Mesenchymal stem cell (in vitro differentiated cells and primary cell): ENCODE data around the gene CACNA1C.

Experiments used
- DNase-seq: peaks from one replicate; pipeline ENCODE4 v3.0.0-alpha.2; 2013
- H2AFZ ChIP-seq: one replicate; pipeline ENCODE4 v1.6.1; 2013; ENCODE audit warnings: low read depth, mild to moderate bottlenecking, control low read depth, inconsistent platforms, low read length, moderate library complexity
- H2AK5ac ChIP-seq: 2 replicates; pipeline ENCODE4 v1.6.1; 2013; ENCODE audit warnings: low read length, moderate library complexity, mild to moderate bottlenecking, inconsistent platforms; ENCODE audit not compliant: severe bottlenecking
- H2BK120ac ChIP-seq: one replicate; pipeline ENCODE4 v1.6.1; 2013; ENCODE audit warnings: low read depth, mild to moderate bottlenecking, inconsistent platforms, low read length, moderate library complexity
- H2BK12ac ChIP-seq, 2 experiments: one replicate each; pipeline ENCODE4 v1.6.1; 2013; ENCODE audit warnings: inconsistent platforms in 2 of 2, low read length in 2 of 2, mild to moderate bottlenecking in 2 of 2, moderate library complexity in 2 of 2, control low read depth in 1 of 2
- H2BK15ac ChIP-seq: one replicate; pipeline ENCODE4 v1.6.1; 2013; ENCODE audit warnings: mild to moderate bottlenecking, low read depth, inconsistent platforms; ENCODE audit not compliant: poor library complexity, severe bottlenecking
- H2BK5ac ChIP-seq: 2 replicates; pipeline ENCODE4 v1.6.1; 2013; ENCODE audit warnings: low read depth, mild to moderate bottlenecking, low read length, control low read depth, inconsistent platforms; ENCODE audit not compliant: poor library complexity, severe bottlenecking
- H3K14ac ChIP-seq, 2 experiments: one replicate each; pipeline ENCODE4 v1.6.1; 2013; ENCODE audit warnings: inconsistent platforms in 2 of 2, low read length in 2 of 2, control low read depth in 1 of 2, mild to moderate bottlenecking in 1 of 2, moderate library complexity in 1 of 2
- H3K18ac ChIP-seq, 2 experiments: one replicate each; pipeline ENCODE4 v1.6.1; 2013; ENCODE audit warnings: inconsistent platforms in 2 of 2, low read length in 2 of 2, control low read depth in 1 of 2, low read depth in 1 of 2, mild to moderate bottlenecking in 1 of 2
- H3K23ac ChIP-seq, 2 experiments: one replicate each; pipeline ENCODE4 v1.6.1; 2013; ENCODE audit warnings: inconsistent platforms in 2 of 2, low read length in 2 of 2, mild to moderate bottlenecking in 2 of 2, moderate library complexity in 2 of 2, control low read depth in 1 of 2
- H3K27ac ChIP-seq: 2 replicates; pipeline ENCODE4 v1.5.1; 2013; ENCODE audit warnings: mild to moderate bottlenecking, moderate library complexity, low read length, control low read depth, inconsistent platforms; ENCODE audit not compliant: poor library complexity, severe bottlenecking
- H3K27me3 ChIP-seq, 2 experiments: 2 replicates each; pipeline versions ENCODE4 v1.6.1 to v1.7.0; 2013; ENCODE audit warnings: low read length in 2 of 2, mild to moderate bottlenecking in 2 of 2, moderate library complexity in 2 of 2, control low read depth in 1 of 2, inconsistent platforms in 1 of 2; ENCODE audit not compliant: control insufficient read depth in 1 of 2, insufficient read depth in 1 of 2
- H3K36me3 ChIP-seq, 2 experiments: 2 replicates each; pipeline versions ENCODE4 v1.6.1 to v1.7.0; 2013; ENCODE audit warnings: low read length in 2 of 2, control low read depth in 1 of 2, inconsistent platforms in 1 of 2, low read depth in 1 of 2, mild to moderate bottlenecking in 1 of 2; ENCODE audit not compliant: insufficient read depth in 2 of 2, control insufficient read depth in 1 of 2
- H3K4ac ChIP-seq, 2 experiments: one replicate each; pipeline ENCODE4 v1.6.1; 2013; ENCODE audit warnings: inconsistent platforms in 2 of 2, low read length in 2 of 2, mild to moderate bottlenecking in 2 of 2, moderate library complexity in 2 of 2, control low read depth in 1 of 2, low read depth in 1 of 2
- H3K4me1 ChIP-seq: 2 replicates; pipeline ENCODE4 v1.6.1; 2013; ENCODE audit warnings: low read depth, low read length, control low read depth; ENCODE audit not compliant: control insufficient read depth, insufficient read depth
- H3K4me2 ChIP-seq: 2 replicates; pipeline ENCODE4 v1.6.1; 2013; ENCODE audit warnings: low read length, mild to moderate bottlenecking, inconsistent platforms; ENCODE audit not compliant: poor library complexity, severe bottlenecking
- H3K4me3 ChIP-seq, 2 experiments: 2 replicates each; pipeline versions ENCODE4 v1.5.1 to v1.7.0; 2013; ENCODE audit warnings: low read length in 2 of 2, mild to moderate bottlenecking in 2 of 2, control low read depth in 1 of 2, low read depth in 1 of 2; ENCODE audit not compliant: insufficient read depth in 1 of 2
- H3K79me1 ChIP-seq: replicated peaks from 2 replicates; pipeline ENCODE4 v1.6.1; 2013; ENCODE audit warnings: mild to moderate bottlenecking, control low read depth, low read length, inconsistent platforms; ENCODE audit not compliant: poor library complexity, severe bottlenecking
- H3K9ac ChIP-seq: 2 replicates; pipeline ENCODE4 v1.7.0; 2013; ENCODE audit warnings: mild to moderate bottlenecking, low read length, moderate library complexity
- H3K9me3 ChIP-seq: 2 replicates; pipeline ENCODE4 v1.7.0; 2013; ENCODE audit warnings: mild to moderate bottlenecking, low read length; ENCODE audit not compliant: control insufficient read depth
- H4K8ac ChIP-seq: one replicate; pipeline ENCODE4 v1.6.1; 2013; ENCODE audit warnings: inconsistent platforms, mild to moderate bottlenecking, low read length, moderate library complexity
- H4K91ac ChIP-seq: one replicate; pipeline ENCODE4 v1.6.1; 2013; ENCODE audit warnings: mild to moderate bottlenecking, low read length, inconsistent platforms
- WGBS: methylation state at CpG from one replicate; pipeline ENCODE4 v1.1.7; 2013; ENCODE audit warnings: mixed read lengths; 5-methylcytosine and 5-hydroxymethylcytosine counted together

CACNA1C gene

GRCh38 chr12:2580821-2581220 is 528.0 kb downstream of the CACNA1C start:
- DNase-seq, result peak; percentile 86
- H3K27me3 ChIP-seq, result peaks cover 0 to 61% of the 10 kb centered on the region in 2 experiments
- no peak overlapping the region for H3K14ac ChIP-seq
- no peak overlapping the region for H2AK5ac ChIP-seq
- 17% methylated on average over 3 of the region's 3 CpGs for whole genome bisulfite sequencing
- H2BK15ac ChIP-seq, result no peak overlapping the region
- no peak overlapping the region for H2BK120ac ChIP-seq
- no peak overlapping the region for H3K4me3 ChIP-seq
- no peak overlapping the region for H3K4me2 ChIP-seq
- peaks cover 0 to 22% of the 10 kb centered on the region in 2 experiments for H3K36me3 ChIP-seq
- H2BK12ac ChIP-seq, result no peak overlapping the region
- peaks cover 5% of the 10 kb centered on the region for H3K4me1 ChIP-seq
- no peak overlapping the region for H3K4ac ChIP-seq
- no peak overlapping the region for H2AFZ ChIP-seq
- no peak overlapping the region for H3K18ac ChIP-seq
- no peak overlapping the region for H4K8ac ChIP-seq
- no peak overlapping the region for H2BK5ac ChIP-seq
- no peak overlapping the region for H3K9ac ChIP-seq
- H4K91ac ChIP-seq, result no peak overlapping the region
- H3K9me3 ChIP-seq, result no peaks in the 10 kb centered on the region
- H3K23ac ChIP-seq, result no peak overlapping the region
- no peak overlapping the region for H3K27ac ChIP-seq
- no peaks in the 10 kb centered on the region for H3K79me1 ChIP-seq

- H2BK15ac ChIP-seq, result no peak overlapping the region
These were observed 528.7 kb downstream of the CACNA1C start for GRCh38 chr12:2581293-2582045.

GRCh38 chr12:2582631-2583030 is 529.8 kb downstream of the CACNA1C start:
- H3K4me3 ChIP-seq, result peak overlapping the region in 1 of 2 experiments; percentile 46
- no peak for DNase-seq
- no peak overlapping the region for H4K91ac ChIP-seq
- no peak overlapping the region for H2AK5ac ChIP-seq
- no peak overlapping the region for H3K14ac ChIP-seq
- no peak overlapping the region for H3K23ac ChIP-seq
- 37% methylated on average over 5 of the region's 9 CpGs for WGBS
- H2BK12ac ChIP-seq, result peak overlapping the region in 1 of 2 experiments; percentile 67
- peak overlapping the region; percentile 83 for H3K4me2 ChIP-seq
- H3K9me3 ChIP-seq, result no peaks in the 10 kb centered on the region
- peaks cover 0 to 63% of the 10 kb centered on the region in 2 experiments for H3K27me3 ChIP-seq
- H3K18ac ChIP-seq, result no peak overlapping the region
- peaks cover 5% of the 10 kb centered on the region for H3K4me1 ChIP-seq
- H3K79me1 ChIP-seq, result no peaks in the 10 kb centered on the region
- peaks cover 0 to 21% of the 10 kb centered on the region in 2 experiments for H3K36me3 ChIP-seq
- H2BK120ac ChIP-seq, result no peak overlapping the region
- no peak overlapping the region for H3K27ac ChIP-seq
- H3K9ac ChIP-seq, result no peak overlapping the region
- H4K8ac ChIP-seq, result no peak overlapping the region
- no peak overlapping the region for H2BK5ac ChIP-seq
- no peak overlapping the region for H2BK15ac ChIP-seq
- no peak overlapping the region for H3K4ac ChIP-seq
- H2AFZ ChIP-seq, result no peak overlapping the region

More at GRCh38 chr12:2581293-2582045, 528.7 kb downstream of the CACNA1C start:
- H2AK5ac ChIP-seq, result no peak overlapping the region
- H3K18ac ChIP-seq, result peak overlapping the region in 1 of 2 experiments; percentile 26
- no peak overlapping the region for H3K4me2 ChIP-seq
- no peak for DNase-seq
- H3K4ac ChIP-seq, result no peak overlapping the region
- peak overlapping the region; percentile 26 for H2BK5ac ChIP-seq
- no peak overlapping the region for H3K14ac ChIP-seq
- H3K36me3 ChIP-seq, result peaks cover 0 to 28% of the 10 kb centered on the region in 2 experiments
- H2AFZ ChIP-seq, result no peak overlapping the region
- H4K91ac ChIP-seq, result no peak overlapping the region
- H3K9me3 ChIP-seq, result no peaks in the 10 kb centered on the region
- peaks cover 0 to 63% of the 10 kb centered on the region in 2 experiments for H3K27me3 ChIP-seq
- no peak overlapping the region for H3K4me3 ChIP-seq
- no peak overlapping the region for H2BK120ac ChIP-seq
- peaks cover 5% of the 10 kb centered on the region for H3K4me1 ChIP-seq
- no peak overlapping the region for H4K8ac ChIP-seq
- peak overlapping the region in 1 of 2 experiments; percentile 45 for H2BK12ac ChIP-seq
- H3K9ac ChIP-seq, result no peak overlapping the region
- H3K79me1 ChIP-seq, result no peaks in the 10 kb centered on the region
- H3K27ac ChIP-seq, result no peak overlapping the region
- WGBS, result 86% methylated on average over 13 of the region's 15 CpGs
- H3K23ac ChIP-seq, result no peak overlapping the region

GRCh38 chr12:2583091-2583497 is 530.3 kb downstream of the CACNA1C start:
- H3K23ac ChIP-seq, result no peak overlapping the region
- no peak overlapping the region for H2BK15ac ChIP-seq
- peaks cover 0 to 67% of the 10 kb centered on the region in 2 experiments for H3K27me3 ChIP-seq
- no peak overlapping the region for H2AK5ac ChIP-seq
- H3K36me3 ChIP-seq, result peaks cover 0 to 25% of the 10 kb centered on the region in 2 experiments
- no peak overlapping the region for H2BK120ac ChIP-seq
- peak; percentile 50 for DNase-seq
- H3K14ac ChIP-seq, result peak overlapping the region in 1 of 2 experiments; percentile 20
- H2BK5ac ChIP-seq, result no peak overlapping the region
- peaks cover 5% of the 10 kb centered on the region for H3K4me1 ChIP-seq
- H4K91ac ChIP-seq, result no peak overlapping the region
- peak overlapping the region in 1 of 2 experiments; percentile 67 for H2BK12ac ChIP-seq
- peak overlapping the region in 1 of 2 experiments; percentile 46 for H3K4me3 ChIP-seq
- H3K9me3 ChIP-seq, result no peaks in the 10 kb centered on the region
- H3K9ac ChIP-seq, result peak overlapping the region; percentile 65
- no peak overlapping the region for H3K27ac ChIP-seq
- H4K8ac ChIP-seq, result no peak overlapping the region
- 6% methylated on average over 33 of the region's 33 CpGs for WGBS
- H3K79me1 ChIP-seq, result no peaks in the 10 kb centered on the region
- H3K4ac ChIP-seq, result no peak overlapping the region
- peak overlapping the region; percentile 83 for H3K4me2 ChIP-seq
- H3K18ac ChIP-seq, result no peak overlapping the region
- no peak overlapping the region for H2AFZ ChIP-seq
